Endodermal cell (in vitro differentiated cells): ENCODE measurements around the gene C17orf114. TPM values are rescaled to one million over a fixed set of nuclear protein-coding genes. Genes with fewer than 3 reads are reported as not detected.

ENCODE experiments used
- DNase-seq: peaks from one replicate; pipeline ENCODE4 v3.0.0-alpha.2; 2017
- H3K27ac ChIP-seq: 2 replicates; pipeline ENCODE4 v1.5.1; 2013; ENCODE audit warnings: mild to moderate bottlenecking, low read depth, low read length, moderate library complexity
- H3K27me3 ChIP-seq: 2 replicates; pipeline ENCODE4 v1.6.1; 2013; ENCODE audit warnings: mild to moderate bottlenecking, low read length, moderate library complexity; ENCODE audit not compliant: insufficient read depth, control insufficient read depth, poor library complexity, severe bottlenecking
- H3K36me3 ChIP-seq: 2 replicates; pipeline ENCODE4 v1.7.0; 2013; ENCODE audit warnings: mild to moderate bottlenecking, low read length, moderate library complexity; ENCODE audit not compliant: control insufficient read depth, insufficient read depth
- H3K4me1 ChIP-seq: one replicate; pipeline ENCODE4 v1.7.0; 2013; ENCODE audit warnings: low read length; ENCODE audit not compliant: control insufficient read depth, insufficient read depth
- H3K4me3 ChIP-seq: 2 replicates; pipeline ENCODE4 v1.5.1; 2013; ENCODE audit warnings: mild to moderate bottlenecking, low read length, moderate library complexity
- H3K9ac ChIP-seq: 2 replicates; pipeline ENCODE4 v1.6.1; 2013; ENCODE audit warnings: mild to moderate bottlenecking, low read length, moderate library complexity; ENCODE audit not compliant: poor library complexity, severe bottlenecking; ENCODE audit errors: extremely low read depth
- H3K9me3 ChIP-seq: 2 replicates; pipeline ENCODE4 v1.6.1; 2013; ENCODE audit warnings: mild to moderate bottlenecking, low read length, moderate library complexity; ENCODE audit not compliant: control insufficient read depth
- H3K27ac Mint-ChIP-seq: 2 replicates; pipeline ENCODE4 v1.8.0; 2020; ENCODE audit warnings: mixed read lengths
- H3K27me3 Mint-ChIP-seq: 2 replicates; pipeline ENCODE4 v1.8.0; 2021; ENCODE audit warnings: mild to moderate bottlenecking, mixed read lengths; ENCODE audit not compliant: insufficient read depth
- H3K36me3 Mint-ChIP-seq: 2 replicates; pipeline ENCODE4 v1.8.0; 2020; ENCODE audit warnings: low read depth, mixed read lengths
- H3K4me1 Mint-ChIP-seq: 2 replicates; pipeline ENCODE4 v1.8.0; 2020; ENCODE audit warnings: mixed read lengths
- H3K4me3 Mint-ChIP-seq: 2 replicates; pipeline ENCODE4 v1.8.0; 2020; ENCODE audit warnings: mild to moderate bottlenecking, moderate library complexity, mixed read lengths
- H3K9me3 Mint-ChIP-seq: 2 replicates; pipeline ENCODE4 v1.8.0; 2020; ENCODE audit warnings: mild to moderate bottlenecking, mixed read lengths
- WGBS, 2 experiments: methylation state at CpG; one replicate each; pipeline versions ENCODE4 v1.1.5 to v1.1.7; 2013; ENCODE audit warnings: missing lambda C conversion rate in 2 of 2, mixed read lengths in 1 of 2; ENCODE audit not compliant: insufficient coverage in 1 of 2, insufficient read length in 1 of 2; 5-methylcytosine and 5-hydroxymethylcytosine counted together
- total RNA-seq, 2 donors: library from RNA; stranded (reverse); fragmentation: NEBNext Ultra II Directional in 1 of 2; extraction: Animal tissue kit (Norgen Biotek cat#: 25700) in 1 of 2; gene quantifications; 2 replicates in 1 of 2; 3 replicates in 1 of 2; pipeline ENCODE4 v1.2.1, GENCODE V29; 2021
- TF ChIP-seq, protein P1 (sequence below): fragments of 200-600 bp; sonication (generic); conservative IDR thresholded peaks from 2 replicates; pipeline ENCODE4 v1.5.0; 2021; ENCODE audit warnings: antibody characterized with exemption, mild to moderate bottlenecking

The C17orf114 gene

DNA sequence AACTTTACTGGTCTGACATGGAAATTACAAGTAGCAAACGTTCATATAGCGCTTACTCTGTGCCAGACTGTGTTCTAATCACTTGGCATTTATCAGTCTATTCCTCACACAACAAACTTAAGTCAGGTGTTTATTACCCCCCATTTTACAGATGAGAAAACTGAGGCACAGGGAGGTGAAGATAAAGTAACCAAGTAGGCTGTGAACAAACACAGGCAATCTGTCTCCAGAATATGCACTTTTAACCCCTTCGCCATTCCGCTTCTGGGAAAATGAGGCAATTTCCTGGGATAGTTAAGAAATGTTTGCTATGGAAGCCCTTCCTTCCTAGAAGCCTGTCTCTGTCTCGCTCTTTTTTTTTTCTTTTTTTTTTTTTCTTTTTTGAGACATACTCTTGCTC is 50.2 kb downstream of the C17orf114 start:
- TF ChIP-seq, protein P1, sequence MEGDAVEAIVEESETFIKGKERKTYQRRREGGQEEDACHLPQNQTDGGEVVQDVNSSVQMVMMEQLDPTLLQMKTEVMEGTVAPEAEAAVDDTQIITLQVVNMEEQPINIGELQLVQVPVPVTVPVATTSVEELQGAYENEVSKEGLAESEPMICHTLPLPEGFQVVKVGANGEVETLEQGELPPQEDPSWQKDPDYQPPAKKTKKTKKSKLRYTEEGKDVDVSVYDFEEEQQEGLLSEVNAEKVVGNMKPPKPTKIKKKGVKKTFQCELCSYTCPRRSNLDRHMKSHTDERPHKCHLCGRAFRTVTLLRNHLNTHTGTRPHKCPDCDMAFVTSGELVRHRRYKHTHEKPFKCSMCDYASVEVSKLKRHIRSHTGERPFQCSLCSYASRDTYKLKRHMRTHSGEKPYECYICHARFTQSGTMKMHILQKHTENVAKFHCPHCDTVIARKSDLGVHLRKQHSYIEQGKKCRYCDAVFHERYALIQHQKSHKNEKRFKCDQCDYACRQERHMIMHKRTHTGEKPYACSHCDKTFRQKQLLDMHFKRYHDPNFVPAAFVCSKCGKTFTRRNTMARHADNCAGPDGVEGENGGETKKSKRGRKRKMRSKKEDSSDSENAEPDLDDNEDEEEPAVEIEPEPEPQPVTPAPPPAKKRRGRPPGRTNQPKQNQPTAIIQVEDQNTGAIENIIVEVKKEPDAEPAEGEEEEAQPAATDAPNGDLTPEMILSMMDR: no peak
- Mint-ChIP-seq H3K36me3 (no peaks in the 10 kb centered on the region), H3K4me1 (no peaks in the 10 kb centered on the region), H3K4me3 (no peak overlapping the region), H3K27ac (no peak overlapping the region), H3K27me3 (peaks cover 23% of the 10 kb centered on the region), H3K9me3 (no peaks in the 10 kb centered on the region)
- no peak overlapping the region for H3K9ac ChIP-seq
- DNase-seq: no peak
- 87 to 91% methylated on average over 5 of the region's 5 CpGs for WGBS, 2 experiments
- H3K27ac ChIP-seq: no peak overlapping the region
- peaks cover 4% of the 10 kb centered on the region for H3K27me3 ChIP-seq
- no peaks in the 10 kb centered on the region for H3K9me3 ChIP-seq
- H3K4me3 ChIP-seq: no peak overlapping the region
- H3K36me3 ChIP-seq: no peaks in the 10 kb centered on the region
- no peaks in the 10 kb centered on the region for H3K4me1 ChIP-seq

Other genes starting within 250 kb of the C17orf114 start
- 10 to 100 TPM; 55.6 to 70.9 TPM for gene MYBBP1A, start 246.9 kb downstream of the C17orf114 start, total RNA-seq
- gene GGT6, start 241.8 kb downstream of the C17orf114 start, total RNA-seq: not detected
- under 1 TPM; 0.51 to 0.79 TPM for gene SMTNL2, start 217.8 kb downstream of the C17orf114 start, total RNA-seq
- not detected for gene ALOX15, start 160.7 kb downstream of the C17orf114 start, total RNA-seq
- 100 to 1,000 TPM; 108 to 123 TPM for gene PELP1, start 98.2 kb downstream of the C17orf114 start, total RNA-seq
- gene ARRB2, start 91.7 kb downstream of the C17orf114 start, total RNA-seq: 10 to 100 TPM; 45.3 to 51.8 TPM
- gene MED11, start 70.9 kb downstream of the C17orf114 start, total RNA-seq: 10 to 100 TPM; 17.7 to 20.2 TPM
- gene ZMYND15, start 62.5 kb downstream of the C17orf114 start, total RNA-seq: not detected
- gene CXCL16, start 62.4 kb downstream of the C17orf114 start, total RNA-seq: under 1 TPM; 0.60 to 0.73 TPM
- not detected for gene TM4SF5, start 30.4 kb downstream of the C17orf114 start, total RNA-seq
- 1 to 10 TPM in 1 of 2 donors, under 1 TPM in 1; 0.75 to 1.0 TPM for gene VMO1, start 16.0 kb downstream of the C17orf114 start, total RNA-seq
- gene GLTPD2, start 13.4 kb downstream of the C17orf114 start, total RNA-seq: 1 to 10 TPM in 1 of 2 donors, under 1 TPM in 1; 0.88 to 1.6 TPM
- 100 to 1,000 TPM; 211 to 216 TPM for gene PSMB6, start 6.2 kb downstream of the C17orf114 start, total RNA-seq
- gene PLD2, start 4.8 kb upstream of the C17orf114 start, total RNA-seq: 10 to 100 TPM; 72.7 to 75.2 TPM
- 10 to 100 TPM; 75.0 to 79.7 TPM for gene MINK1, start 31.0 kb upstream of the C17orf114 start, total RNA-seq
- 1 to 10 TPM in 1 of 2 donors, under 1 TPM in 1; 0.82 to 4.8 TPM for gene C17orf107, start 97.2 kb upstream of the C17orf114 start, total RNA-seq
- 1 to 10 TPM in 1 of 2 donors, under 1 TPM in 1; 0.71 to 1.2 TPM for gene CHRNE, start 100.8 kb upstream of the C17orf114 start, total RNA-seq
- not detected for gene GP1BA, start 129.9 kb upstream of the C17orf114 start, total RNA-seq
- gene SLC25A11, start 137.7 kb upstream of the C17orf114 start, total RNA-seq: 10 to 100 TPM; 59.9 to 76.9 TPM
- 100 to 1,000 TPM; 120 to 123 TPM for gene RNF167, start 137.9 kb upstream of the C17orf114 start, total RNA-seq
- gene PFN1, start 146.2 kb upstream of the C17orf114 start, total RNA-seq: 100 to 1,000 TPM; 880 to 935 TPM
- 10 to 100 TPM; 34.1 to 53.6 TPM for gene ENO3, start 148.8 kb upstream of the C17orf114 start, total RNA-seq
- 10 to 100 TPM; 81.1 to 84.4 TPM for gene SPAG7, start 165.5 kb upstream of the C17orf114 start, total RNA-seq
- gene CAMTA2, start 185.3 kb upstream of the C17orf114 start, total RNA-seq: 10 to 100 TPM; 13.6 to 24.8 TPM
- 1 to 10 TPM in 1 of 2 donors, under 1 TPM in 1; 0.99 to 1.7 TPM for gene INCA1, start 195.2 kb upstream of the C17orf114 start, total RNA-seq
- gene KIF1C, start 195.6 kb upstream of the C17orf114 start, total RNA-seq: 100 to 1,000 TPM; 108 to 133 TPM
- gene SLC52A1, start 233.1 kb upstream of the C17orf114 start, total RNA-seq: under 1 TPM in 1 of 2 donors, not detected in 1; 0.13 TPM